ENCODE data around the gene SPATA13.
"Not testable (repeated sequence)": the region's sequence is repeated elsewhere in the genome, so short reads cannot be mapped to it uniquely, and the experiment has no call there.

GRCh38 chr13:24322470-24322869, 161.9 kb downstream of the SPATA13 start:
- TF ChIP-seq CTCF (IDR thresholded peaks at IDR 0.05; ENCODE audit: insufficient read depth, low read length, poor library complexity, severe bottlenecking); EZH2phosphoT487 (conservative IDR thresholded peaks at IDR 0.05; ENCODE audit: low read length): not testable (repeated sequence)
